Hematopoietic multipotent progenitor cell treated with erythropoietin and hydrocortisone succinate and interleukin-3 and kit ligand, for 4 days (in vitro differentiated cells): Measurements from ENCODE around the gene GORASP2.
"Not testable (repeated sequence)": the region's sequence is repeated elsewhere in the genome, so short reads cannot be mapped to it uniquely, and the experiment has no call there.

ENCODE experiments used
- DNase-seq: peaks from one replicate; pipeline ENCODE4 v3.0.0-alpha.2; 2015

GORASP2 gene

DNA sequence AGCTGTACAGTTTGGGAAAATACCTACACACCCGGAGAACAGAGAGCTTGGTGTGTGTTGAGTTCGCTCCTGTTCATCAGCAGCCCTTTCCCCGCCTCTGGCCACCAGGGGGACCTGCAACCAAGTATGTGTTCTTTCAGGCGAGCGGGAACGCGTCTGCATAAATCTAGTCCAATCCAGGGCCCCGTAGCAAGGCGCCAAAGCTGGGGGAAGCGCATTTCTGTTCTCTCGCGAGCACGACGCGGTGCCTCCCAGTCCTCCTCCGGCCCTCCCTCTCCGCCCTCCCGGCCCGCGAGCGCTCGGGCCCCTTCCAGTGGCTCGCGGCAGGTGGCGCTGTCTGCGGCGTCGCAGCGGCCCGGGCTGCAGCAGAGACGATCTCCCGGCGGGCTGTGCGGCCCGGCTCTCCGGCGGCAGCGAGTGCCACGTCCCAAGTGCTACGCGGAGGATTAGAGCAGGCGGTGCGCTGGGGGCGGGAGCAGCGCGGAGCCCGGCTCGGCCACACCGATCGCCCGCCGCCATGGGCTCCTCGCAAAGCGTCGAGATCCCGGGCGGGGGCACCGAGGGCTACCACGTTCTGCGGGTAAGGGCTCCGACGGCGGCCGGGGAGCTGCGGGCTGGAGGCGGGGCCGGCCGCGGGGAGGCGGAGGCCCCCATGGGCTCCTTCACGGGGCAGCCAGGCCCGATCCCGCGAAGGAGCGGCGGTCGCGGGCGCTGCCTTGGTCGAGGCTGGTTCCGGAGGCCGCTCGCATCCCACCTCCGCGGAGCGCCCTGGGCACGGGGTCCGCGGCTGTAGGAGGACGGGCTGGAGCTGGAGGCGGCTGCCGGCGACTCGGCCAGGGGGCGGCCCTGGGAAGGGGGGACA lies at the start of gene GORASP2:
Gene GORASP2 (plus strand): TSS at position 430 of the 862 bp plus-strand sequence. CDS start 88 bp downstream, at position 518.
- DNase-seq, result peak; percentile 100

DNA sequence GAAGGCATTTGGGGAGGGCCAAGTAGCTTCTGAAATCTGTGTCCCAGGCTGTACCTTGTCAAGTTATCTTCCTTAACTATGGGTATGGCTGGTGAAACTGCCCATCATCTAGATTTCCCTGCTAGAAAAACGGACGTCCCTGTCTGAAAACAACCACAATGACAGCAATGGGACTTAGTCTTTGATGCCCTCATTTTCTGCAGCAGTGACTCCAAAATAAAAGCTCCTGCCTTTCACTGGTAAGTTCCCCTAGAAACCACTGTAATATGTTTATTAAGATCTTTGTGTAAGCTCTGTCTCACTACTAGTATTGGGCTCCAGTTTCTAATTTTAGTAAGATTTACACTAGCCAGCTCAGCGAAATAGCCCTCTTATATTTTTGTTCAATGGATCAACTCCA lies 47.2 kb upstream of the GORASP2 start:
- DNase-seq, result no peak

DNA sequence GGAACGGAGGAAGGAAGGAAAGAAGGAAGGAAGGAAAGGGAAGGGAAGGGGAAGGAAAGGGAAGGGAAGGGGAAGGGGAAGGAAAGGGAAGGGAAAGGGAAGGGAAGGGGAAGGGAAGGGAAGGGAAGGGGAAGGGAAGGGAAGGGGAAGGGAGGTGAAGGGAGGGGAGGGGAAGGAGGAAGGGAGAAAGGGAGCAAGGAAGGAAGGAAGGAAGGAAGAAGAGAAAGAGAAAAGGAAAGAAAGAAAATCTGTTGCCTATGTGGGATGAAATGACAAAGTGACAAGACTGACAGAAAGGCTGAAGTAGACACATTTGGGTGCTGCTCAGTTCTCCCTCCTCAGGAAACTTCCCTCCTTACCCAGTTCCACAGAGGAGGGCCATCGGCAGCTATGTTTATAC lies 46.3 kb upstream of the GORASP2 start:
- DNase-seq, result no peak

DNA sequence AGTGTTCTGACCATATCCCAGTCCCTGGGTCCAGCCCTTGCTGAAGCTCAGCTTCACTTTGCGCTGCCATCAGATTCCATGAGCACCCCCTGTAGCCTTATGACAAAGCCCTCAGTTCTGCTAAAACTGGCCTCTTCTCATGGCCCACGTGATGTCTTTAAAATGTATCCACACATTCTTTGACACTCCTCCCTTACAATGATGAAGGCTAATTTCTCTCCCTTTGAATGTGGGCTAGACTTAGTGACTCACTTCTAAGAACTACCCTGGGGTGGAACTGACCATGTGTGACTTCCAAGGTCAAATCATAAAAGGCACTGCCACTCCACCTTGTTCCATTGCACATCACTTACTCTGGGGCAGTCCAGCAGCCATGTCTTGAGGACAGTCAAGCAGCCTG lies 45.4 kb upstream of the GORASP2 start:
- DNase-seq, result no peak

DNA sequence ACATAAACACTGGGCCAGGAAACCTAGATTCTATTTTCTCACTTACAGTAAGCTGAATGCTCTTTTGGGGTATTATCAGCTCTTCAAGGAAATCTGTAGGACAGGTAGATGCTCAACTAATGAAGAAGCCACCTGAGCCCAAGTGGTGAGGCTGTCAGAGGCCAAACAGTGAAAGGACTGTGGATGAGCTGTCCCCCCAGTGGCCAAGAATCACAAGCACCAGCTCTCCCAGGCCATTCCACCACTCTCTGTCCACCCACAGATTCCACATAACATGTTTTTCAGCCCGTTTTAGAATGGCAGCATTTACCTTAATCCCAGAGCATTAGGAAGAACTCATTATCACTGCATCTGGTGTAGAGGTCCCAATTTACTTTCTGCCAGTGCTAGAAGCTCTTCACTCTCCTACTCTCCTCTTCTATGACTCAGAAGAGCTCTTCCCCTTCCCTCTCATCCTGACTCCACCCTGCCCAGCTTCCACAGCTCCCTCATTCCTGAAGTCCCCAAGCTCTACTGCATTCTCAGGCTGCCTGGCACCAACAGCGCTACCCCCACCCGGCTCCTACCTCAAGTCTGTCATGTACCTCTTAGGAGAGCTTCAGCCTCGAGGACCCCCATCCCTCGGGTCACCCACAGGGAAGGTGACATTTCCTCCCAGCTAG lies 43.8 kb upstream of the GORASP2 start:
- DNase-seq, result no peak

DNA sequence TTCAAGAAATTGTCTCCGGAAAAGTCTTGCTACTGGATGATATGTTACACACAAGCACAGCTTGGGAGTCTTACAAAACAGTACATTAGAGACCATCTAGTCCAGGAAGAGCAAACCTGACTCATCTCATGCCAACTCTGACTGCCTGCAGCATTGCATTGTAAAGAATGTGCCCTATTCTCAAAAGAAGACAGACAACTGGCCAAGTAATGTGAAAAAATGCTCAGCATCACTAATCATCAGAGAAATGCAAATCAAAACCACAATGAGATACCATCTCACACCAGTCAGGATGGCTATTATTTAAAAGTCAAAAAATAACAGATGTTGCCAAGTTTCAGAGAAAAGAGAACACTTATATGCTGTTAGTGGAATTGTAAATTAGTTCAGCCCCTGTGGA lies 42.7 kb upstream of the GORASP2 start:
- DNase-seq, result no peak

DNA sequence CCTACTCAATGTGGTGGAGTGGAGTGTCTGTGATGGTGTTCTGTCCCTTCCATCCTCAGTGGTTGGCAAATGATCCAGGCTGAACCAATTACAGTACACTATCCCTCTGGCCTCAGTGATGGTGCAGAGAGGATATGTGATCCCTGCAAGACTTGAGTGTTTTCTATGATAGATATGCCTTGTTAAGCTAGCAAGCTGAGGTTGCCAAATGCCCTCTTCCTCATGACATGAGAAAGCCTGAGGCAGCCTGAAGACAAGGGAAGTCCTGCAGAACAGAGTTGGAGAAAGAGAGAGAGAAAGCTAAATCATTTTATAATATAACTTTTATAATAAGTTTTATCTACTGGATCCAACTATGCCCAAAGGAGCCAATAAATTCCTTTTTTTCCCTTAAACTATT lies 41.6 kb upstream of the GORASP2 start:
- no peak for DNase-seq

DNA sequence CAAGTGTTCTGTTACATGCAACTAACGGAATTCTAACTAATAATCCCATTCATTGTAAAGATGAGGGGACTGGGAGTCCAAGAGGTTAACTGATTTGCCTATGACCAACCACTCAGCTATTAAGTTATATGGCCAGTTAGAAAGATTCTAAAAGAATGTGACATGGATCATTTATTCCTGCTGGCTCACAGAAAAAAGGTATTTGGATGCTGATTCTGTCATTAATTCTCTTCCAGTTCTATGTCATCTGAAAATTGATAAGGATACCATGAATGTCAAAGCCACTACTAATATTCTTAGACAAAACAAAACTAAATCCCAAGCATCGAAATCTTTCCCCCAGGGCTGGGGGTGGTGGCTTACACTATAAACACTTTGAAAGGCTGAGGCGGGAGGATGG lies 41.2 kb upstream of the GORASP2 start:
- no peak for DNase-seq

DNA sequence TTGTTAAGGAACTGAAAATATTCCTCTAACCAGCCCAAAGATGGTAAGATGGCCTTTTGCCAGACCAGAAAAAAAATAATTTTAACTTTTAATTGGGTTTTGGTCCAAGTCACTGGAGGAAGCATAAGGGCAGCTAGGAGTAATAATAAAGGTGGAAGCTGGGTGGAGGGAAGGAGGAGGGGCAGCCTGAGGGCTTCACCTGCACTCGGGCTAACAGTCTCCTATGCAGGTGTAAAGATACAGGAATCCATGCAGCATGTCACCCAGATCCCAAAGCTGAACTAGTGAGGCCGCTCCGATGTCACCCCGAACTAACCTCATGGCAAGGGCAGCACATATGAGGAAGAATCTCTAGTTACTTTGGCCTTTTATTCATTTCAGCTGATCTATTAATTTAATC lies 37.2 kb upstream of the GORASP2 start:
- DNase-seq, result no peak

DNA sequence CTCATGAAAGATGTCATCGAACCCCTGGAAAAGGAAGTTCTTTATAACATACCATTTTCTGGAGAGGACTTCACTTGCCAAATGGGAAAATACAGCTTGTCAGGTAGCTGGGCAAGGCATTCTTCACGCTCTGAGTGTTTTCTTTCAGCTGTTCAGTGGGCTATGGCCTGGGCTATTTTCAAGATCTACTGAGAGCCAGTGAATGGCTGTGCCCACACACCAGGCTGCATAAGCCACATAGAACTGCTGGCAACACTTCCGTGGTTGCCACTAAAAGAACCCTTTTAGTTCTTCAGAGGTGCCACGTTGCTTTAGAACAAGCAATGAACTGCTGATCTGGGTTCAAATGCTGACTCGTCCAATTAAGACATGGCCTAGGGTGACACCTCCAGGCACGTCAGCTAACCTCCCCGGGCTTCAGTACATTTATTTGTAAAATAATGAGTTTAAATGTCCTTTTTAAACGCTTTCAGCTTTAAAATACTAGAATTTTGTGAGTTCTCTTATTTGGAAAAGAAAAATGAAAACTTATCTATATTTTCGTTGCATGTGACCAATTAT lies 36.6 kb upstream of the GORASP2 start:
- no peak for DNase-seq

DNA sequence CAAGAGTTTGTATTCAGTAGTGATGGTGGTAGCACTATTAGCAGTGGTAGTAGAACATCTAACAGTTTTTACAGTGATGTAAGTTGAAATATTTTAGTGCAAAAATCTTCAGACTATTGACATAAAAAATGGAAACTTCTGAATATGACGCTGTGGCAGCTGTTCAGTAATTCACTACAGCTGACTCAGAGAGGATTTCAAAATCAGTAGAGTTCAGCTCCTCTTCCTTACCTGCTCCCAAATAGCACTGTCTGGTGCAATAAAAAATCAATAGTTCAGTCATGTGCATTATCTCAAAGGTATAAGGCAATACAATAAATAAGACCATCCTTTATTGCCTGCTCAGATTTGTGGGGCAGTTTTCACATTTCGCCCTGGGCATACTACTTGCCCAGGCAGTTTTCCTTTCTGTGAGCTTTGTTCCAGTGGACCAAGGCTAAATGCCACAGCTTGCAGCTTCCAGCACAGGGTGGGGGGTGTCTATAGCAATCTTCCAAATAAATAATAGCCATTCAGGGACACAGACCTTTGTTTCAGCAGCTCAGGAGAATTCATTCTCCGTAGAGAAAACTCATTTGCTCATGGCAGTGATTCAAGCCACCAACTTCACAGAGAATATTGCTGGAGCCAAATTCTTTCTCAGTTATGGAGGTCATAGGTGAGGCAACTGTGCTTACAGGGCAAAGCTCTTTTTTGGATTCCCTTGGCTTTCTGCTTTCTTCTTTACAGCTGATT lies 33.9 kb upstream of the GORASP2 start:
- no peak for DNase-seq

DNA sequence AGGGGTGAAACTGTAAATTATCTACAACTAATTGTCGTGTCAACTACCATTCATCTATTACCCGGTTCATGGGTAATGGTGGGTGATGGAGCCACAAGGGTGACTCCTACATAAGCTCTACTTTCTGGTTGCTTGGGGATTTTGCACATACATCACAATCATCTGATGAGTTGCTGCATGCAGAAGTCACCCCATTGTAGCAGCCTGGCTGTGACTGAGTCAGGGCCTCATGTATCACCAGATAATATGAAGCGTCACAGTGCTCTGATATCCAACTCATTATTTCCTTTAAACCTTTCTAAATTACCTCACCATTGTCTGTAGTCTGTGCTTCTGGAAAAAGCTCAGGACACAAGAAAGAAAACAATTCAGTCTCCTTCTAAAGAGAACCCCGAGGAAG lies 32.4 kb upstream of the GORASP2 start:
- no peak for DNase-seq

DNA sequence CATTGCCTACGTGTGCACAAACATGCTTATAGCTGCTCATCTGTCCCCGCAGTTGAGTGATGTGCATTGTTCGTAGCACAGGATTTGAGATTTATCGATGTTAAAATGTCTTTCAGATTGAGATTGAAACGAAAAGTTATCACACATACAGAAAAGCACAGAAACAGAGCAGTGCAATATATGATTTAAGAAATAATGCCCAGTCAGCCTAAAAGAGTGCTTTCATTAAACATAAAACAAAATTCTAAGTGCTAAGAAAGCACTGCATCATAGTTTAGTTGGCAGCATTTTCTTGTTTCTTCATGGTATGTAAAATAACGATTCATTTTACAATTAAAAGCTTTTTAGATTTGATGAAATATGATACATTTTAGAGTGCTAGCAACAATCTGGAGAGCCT lies 31.9 kb upstream of the GORASP2 start:
- no peak for DNase-seq

DNA sequence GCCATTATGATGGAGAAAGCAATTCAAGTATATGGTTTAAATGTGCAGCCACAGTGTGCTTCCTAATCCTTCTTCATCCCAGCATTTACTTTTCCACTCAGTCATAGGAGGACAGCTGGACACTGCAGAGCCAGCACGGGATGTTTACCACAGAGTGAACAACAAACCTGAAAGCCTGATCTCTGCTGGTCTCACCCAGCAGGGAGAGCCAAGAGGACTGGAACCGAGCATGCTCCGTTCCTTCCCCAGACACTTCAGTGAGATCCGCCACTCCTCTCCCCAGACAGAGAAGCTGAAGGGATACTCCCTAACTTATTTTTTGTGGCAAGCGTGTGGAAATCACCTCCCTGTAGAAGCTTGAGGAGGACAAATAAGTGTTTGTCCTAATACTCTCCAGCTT lies 23.2 kb upstream of the GORASP2 start:
- DNase-seq, result no peak

DNA sequence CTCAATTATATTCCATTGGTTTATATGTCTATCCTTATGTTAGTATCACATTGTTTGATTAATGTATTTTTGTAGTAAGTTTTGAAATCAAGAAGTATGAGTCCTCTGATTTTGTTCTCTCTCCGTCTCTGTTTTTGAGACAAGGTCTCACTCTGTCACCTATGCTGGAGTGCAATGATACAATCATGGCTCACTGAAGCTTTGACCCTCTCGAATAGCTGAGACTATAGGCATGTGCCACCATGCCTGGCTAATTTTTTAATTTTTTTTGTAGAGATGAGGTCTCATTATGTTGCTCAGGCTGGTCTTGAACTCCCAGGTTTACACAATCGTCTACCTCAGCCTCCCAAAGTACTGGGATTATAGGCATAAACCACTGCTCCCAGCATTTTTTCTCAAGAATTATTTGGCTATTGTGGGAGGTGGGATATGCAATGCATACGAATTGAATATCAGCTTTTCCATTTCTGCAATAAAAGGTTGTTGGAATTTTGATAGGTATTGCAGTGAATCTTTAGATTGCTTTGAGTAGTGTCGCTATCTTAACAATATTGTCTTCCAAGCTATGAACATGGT lies 17.7 kb upstream of the GORASP2 start:
- DNase-seq, result no peak

DNA sequence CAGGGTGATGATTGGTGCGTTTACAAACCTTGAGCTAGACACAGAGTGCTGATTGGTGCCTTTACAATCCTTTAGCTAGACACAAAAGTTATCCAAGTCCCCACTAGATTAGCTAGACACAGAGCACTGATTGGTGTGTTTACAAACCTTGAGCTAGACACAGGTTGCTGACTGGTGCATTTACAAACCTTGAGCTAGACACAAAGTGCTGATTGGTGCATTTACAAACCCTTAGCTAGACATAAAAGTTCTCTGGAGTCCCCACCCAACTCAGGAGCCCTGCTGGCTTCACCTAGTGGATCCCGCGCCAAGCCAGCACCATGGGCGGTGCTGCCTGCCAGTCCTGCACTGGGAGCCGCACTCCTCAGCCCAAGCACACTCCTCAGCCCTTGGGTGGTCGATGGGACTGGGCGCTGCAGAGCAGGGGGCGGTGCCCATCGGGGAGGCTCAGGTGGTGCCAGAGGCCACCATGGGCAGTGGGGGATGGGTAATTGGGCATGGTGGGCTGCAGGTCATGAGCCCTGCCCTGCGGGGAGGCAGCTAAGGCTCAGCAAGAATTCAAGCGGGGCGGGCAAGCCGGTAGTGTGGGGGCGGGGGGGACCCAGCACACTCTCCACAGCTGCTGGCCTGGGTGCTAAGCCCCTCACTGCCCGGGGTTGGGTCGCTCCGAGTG lies 13.9 kb upstream of the GORASP2 start:
- DNase-seq, result not testable (repeated sequence)

DNA sequence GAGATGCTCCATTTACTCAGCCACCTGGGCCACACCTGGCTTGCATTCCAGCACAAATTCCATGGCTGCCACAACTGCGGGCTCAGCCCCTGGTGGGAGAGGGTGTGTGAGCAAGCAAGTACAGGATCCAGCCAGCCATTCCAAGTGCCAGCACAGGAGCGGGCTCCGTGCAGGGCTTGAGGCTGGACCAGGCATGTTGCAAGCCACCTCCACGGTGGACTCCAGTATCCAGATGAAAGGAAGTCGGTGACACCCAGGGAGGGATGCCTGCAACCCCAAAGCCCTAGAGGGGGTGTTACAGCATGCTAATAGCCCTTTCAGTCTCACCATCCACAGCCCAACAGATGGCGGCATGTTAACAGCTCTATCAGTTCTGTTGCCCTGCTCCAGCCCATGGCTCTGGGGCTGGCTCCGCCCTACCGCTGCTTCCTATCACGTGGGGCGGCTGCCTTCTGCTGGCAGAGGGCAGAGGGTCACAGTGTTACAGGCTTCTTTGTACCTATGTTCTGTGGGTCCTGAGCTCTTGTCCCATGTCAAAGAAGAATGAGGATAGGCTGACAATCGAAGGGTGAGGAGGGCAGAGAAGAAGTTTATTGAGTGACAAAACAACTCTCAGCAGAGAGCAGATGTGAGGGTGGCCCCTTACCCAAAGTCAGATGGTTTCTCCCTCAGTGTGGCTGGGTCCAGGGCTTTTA lies 11.7 kb upstream of the GORASP2 start:
- DNase-seq, result no peak

DNA sequence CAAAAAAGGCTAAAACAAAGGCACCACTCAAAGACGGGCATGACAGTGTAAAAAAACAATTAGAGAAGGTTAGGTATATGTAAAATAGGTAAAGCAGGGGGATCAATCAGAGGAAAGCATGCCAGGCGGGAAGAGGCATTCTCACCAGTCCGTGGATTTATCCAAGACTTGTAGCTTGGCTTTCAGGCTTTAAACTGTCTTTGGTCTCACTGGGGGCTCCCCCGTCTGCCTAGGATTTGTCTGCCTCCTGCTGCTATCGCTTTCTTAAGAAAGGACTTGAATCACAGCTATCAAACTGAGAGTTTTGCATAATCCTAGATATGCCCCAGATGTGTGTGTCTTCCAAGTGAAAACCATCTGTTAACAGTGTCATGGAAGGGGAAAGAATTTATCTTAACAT lies 11.1 kb upstream of the GORASP2 start:
- DNase-seq, result no peak

DNA sequence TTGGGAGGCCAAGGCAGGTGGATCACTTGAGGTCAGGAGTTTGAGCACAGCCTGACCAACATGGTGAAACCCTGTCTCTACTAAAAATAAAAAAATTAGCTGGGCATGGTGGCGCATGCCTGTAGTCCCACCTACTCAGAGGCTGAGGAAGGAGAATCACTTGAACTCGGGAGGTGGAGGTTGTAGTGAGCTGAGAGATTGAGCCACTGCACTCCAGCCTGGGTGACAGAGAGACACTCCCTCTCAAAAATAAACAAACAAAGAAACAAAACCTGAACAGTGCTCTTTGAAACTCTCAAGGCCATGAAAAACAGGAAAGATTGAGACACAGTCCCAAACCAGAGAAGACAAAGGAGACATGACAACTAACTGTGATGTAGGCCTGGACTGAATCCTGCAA lies 7.2 kb upstream of the GORASP2 start:
- DNase-seq, result not testable (repeated sequence)

DNA sequence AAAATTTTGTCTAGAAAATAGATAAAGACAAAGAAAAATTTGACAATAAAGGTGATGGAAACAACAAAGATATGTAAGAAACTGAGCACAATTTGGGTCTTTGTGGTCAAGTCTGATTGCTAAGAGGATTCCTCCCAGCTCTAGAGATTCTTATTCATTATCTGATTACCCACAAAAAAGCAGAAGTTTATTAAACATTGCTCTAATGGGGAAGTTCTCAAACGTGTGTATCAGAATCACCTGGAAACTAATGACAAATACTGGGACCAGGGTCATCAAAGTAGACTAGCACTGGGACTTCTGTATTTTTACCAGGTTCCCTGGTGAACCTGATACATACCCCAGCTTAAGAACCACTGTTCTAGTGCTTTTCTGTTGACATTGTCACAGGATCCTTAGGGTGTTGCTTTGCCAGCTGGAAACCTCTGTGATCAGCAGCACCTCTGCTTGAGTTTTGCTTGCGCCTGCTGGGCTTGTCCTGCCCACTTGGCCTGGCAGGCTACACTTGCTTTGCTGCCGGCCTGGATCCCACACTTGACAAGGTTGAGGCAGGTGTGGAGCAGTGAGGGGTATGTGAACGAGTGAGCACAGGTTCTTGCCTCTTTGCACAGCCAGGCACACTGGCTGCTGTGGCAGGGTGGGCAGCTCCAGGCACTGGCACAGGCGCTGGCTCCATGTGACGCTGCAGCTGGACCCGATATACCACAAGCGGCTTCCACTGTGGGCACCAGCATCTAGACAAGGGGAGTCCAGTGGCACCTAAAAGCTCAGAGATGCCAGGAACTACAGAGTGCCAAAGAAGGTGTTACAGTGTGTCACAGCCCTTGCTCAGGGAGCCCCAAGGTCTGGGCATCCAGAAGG lies 6.2 kb upstream of the GORASP2 start:
- peak; percentile 60 for DNase-seq

DNA sequence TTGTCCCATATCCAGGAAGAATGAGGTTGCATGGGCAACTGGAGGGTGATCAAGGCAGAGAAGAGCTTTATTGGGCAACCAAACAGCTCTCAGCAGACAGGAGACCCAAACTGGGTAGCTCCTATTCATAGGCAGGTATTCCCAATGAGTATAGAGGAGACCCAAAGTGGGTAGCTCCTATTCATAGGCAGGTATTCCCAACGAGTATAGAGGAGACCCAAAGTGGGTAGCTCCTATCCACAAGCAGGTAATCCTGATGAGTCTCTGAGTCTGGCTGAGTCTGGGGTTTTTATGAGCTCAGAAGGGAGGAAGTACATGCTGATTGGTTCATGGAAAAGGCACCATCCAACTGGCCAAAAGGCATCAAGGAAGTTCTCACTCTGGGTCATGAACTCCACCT lies 5.3 kb upstream of the GORASP2 start:
- peak; percentile 15 for DNase-seq
